ENCODE data around the gene CCDC17.

The CCDC17 gene

DNA sequence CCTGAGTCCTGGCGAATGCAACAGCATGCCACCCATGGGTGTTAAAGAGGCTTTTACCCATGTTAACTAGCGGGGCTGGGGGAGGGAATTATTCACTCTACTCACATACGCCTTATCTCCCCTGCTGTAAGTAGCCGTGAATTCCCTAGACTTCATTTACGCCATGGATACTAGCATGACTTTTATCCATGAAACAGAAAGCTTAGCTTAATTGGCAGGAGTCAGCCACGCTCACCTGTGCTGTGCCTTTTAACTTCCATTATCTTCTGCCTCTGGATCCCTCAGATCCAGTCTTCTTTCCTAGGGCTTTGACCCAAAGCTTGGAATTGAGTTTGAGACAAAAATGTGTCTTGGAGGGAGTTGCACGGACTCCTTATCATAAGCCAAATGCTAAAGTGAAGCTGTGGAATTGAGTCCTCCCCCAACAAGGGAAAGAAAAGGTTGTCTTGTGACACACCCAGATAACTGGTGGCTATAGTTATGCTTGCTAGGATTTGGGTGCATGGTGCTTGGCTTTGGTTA, 49.7 kb downstream of the CCDC17 start:
- no peak for DNase-seq

DNA sequence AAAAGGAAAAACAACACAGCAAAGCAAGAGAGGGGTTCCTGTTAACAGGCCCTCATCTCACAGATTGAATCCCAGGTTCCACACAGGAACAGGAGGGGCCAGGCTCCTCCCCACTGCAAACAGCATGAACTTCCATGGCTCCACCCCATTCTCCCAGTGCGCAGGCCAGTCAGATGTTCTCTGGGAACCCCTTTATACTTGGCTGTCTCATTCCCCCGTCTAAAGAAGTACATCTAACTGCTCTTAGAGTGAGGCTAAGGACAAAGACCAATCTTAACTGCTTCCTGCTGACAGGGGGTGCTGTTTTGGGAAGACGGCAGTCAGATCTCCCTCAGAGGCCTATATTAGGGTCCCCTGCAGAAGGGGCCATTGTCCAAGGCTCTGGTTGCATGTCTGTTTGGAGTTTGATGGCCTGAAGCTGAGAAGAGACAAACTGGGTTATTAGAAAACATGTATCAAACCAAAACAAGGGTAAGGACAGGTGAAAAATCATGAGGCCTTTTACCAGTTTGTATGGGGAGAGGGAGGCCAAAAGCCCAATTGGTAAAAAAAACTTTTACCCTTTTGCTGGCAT, 50.5 kb downstream of the CCDC17 start:
- DNase-seq = no peak

DNA sequence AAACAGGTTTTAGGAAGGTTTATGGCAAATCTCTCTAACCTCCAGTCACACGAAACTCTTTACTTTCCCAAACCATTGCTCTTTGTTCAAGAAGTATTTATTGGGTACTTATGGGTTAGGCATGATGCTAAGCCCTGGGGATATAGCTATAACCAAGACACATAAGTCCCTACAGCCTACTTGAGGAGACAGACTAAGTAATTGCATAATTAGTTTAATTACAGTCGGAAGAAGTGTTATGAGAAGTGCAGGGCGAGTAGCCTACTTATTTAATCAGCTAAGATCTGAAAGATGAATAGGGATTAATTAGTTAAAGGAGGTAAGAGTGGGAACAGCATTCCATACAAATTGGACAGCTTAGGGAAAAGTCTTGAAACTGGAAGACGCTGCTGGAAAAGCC, 53.2 kb downstream of the CCDC17 start:
- DNase-seq = no peak
